ENCODE results near the gene SEPSECS.

DNA sequence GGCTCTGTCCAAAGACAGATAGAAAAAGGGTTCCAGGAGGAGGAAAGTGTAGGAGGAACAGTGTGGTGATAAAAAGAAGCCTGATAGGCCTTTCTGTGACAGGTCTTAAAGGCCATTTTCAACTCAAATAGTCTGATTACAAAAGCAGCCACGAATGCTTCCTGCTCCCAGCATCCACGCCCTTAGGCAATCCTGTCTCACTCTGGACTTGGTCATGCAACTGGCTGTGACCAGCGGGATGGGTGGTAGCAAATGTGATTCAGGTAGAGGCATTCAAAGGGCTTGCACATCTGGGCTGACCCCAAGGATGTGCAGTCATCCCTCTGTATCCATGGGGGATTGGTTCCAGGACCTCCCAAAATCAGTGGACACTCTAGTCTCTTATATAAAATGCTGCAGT, 14.4 kb upstream of the SEPSECS start:
- TF ChIP-seq, protein P1, sequence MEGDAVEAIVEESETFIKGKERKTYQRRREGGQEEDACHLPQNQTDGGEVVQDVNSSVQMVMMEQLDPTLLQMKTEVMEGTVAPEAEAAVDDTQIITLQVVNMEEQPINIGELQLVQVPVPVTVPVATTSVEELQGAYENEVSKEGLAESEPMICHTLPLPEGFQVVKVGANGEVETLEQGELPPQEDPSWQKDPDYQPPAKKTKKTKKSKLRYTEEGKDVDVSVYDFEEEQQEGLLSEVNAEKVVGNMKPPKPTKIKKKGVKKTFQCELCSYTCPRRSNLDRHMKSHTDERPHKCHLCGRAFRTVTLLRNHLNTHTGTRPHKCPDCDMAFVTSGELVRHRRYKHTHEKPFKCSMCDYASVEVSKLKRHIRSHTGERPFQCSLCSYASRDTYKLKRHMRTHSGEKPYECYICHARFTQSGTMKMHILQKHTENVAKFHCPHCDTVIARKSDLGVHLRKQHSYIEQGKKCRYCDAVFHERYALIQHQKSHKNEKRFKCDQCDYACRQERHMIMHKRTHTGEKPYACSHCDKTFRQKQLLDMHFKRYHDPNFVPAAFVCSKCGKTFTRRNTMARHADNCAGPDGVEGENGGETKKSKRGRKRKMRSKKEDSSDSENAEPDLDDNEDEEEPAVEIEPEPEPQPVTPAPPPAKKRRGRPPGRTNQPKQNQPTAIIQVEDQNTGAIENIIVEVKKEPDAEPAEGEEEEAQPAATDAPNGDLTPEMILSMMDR (IDR thresholded peaks at IDR 0.05), result no peak
- no peak for TF ChIP-seq POLR2A (IDR thresholded peaks at IDR 0.05)
- TF ChIP-seq POLR2AphosphoS5 (IDR thresholded peaks at IDR 0.05), result no peak
- TF ChIP-seq EP300 (IDR thresholded peaks at IDR 0.05), result no peak
